COLO829 (cell line): ENCODE results near the gene SLCO4A1.

Source experiments
- DNase-seq: peaks from one replicate; pipeline ENCODE4 v3.0.0; 2012; ENCODE audit warnings: low spot score

SLCO4A1 gene

GRCh38 chr20:62686869-62687830 lies 44.8 kb downstream of the SLCO4A1 start:
- DNase-seq, result no peak

GRCh38 chr20:62688083-62688482 lies 45.8 kb downstream of the SLCO4A1 start:
- DNase-seq, result no peak

GRCh38 chr20:62688855-62689460 lies 46.7 kb downstream of the SLCO4A1 start:
- no peak for DNase-seq

- DNase-seq, result no peak
Measured at GRCh38 chr20:62689861-62690260, 47.6 kb downstream of the SLCO4A1 start.

GRCh38 chr20:62690261-62690820 lies 48.0 kb downstream of the SLCO4A1 start:
- no peak for DNase-seq

- DNase-seq, result peak; percentile 94
Measured at GRCh38 chr20:62691487-62691886, 49.2 kb downstream of the SLCO4A1 start.

- DNase-seq, result no peak
Measured at GRCh38 chr20:62692176-62692575, 49.9 kb downstream of the SLCO4A1 start.

- DNase-seq, result no peak
Measured at GRCh38 chr20:62692801-62693523, 50.7 kb downstream of the SLCO4A1 start.

- DNase-seq, result no peak
Measured at GRCh38 chr20:62693524-62693922, 51.2 kb downstream of the SLCO4A1 start.

GRCh38 chr20:62694106-62694505 lies 51.8 kb downstream of the SLCO4A1 start:
- no peak for DNase-seq

- no peak for DNase-seq
Measured at GRCh38 chr20:62694868-62695267, 52.6 kb downstream of the SLCO4A1 start.

- no peak for DNase-seq
Measured at GRCh38 chr20:62695448-62696414, 53.4 kb downstream of the SLCO4A1 start.

GRCh38 chr20:62696434-62696957 lies 54.2 kb downstream of the SLCO4A1 start:
- no peak for DNase-seq

- DNase-seq, result no peak
Measured at GRCh38 chr20:62696989-62697388, 54.7 kb downstream of the SLCO4A1 start.

- peak; percentile 85 for DNase-seq
Measured at GRCh38 chr20:62697468-62697912, 55.2 kb downstream of the SLCO4A1 start.

- no peak for DNase-seq
Measured at GRCh38 chr20:62698231-62698630, 55.9 kb downstream of the SLCO4A1 start.

- no peak for DNase-seq
Measured at GRCh38 chr20:62699296-62699695, 57.0 kb downstream of the SLCO4A1 start.

GRCh38 chr20:62699741-62700140 lies 57.4 kb downstream of the SLCO4A1 start:
- DNase-seq, result no peak

GRCh38 chr20:62700261-62700930 lies 58.1 kb downstream of the SLCO4A1 start:
- DNase-seq, result no peak
